K562 (cell line): ENCODE measurements around the gene GPR4. TPM values are rescaled to one million over a fixed set of nuclear protein-coding genes. Genes with fewer than 3 reads are reported as not detected.

ENCODE experiments used
- ATAC-seq: fragments of 200-7000 bp; cut with Tn5 transposase; 3 replicates; pipeline ENCODE4 v1.9.1; 2020; ENCODE audit warnings: moderate library complexity
- BruUV-seq: library from RNA; stranded (reverse); fragments of 400-500 nt; replicated peaks from 2 replicates; lab custom pipeline; 2021; lab: Mats Ljungman, UMichigan
- CTCF ChIA-PET: fragments of 300-600 bp; formaldehyde crosslinking; extraction: SDS; loops from one replicate; lab custom pipeline; 2021; ENCODE audit warnings: low intra/inter-chr PET ratio; lab: Yijun Ruan, JAX
- POLR2A ChIA-PET: fragments of 300-600, 350-650 bp; sonication (Branson Sonifier 250); formaldehyde crosslinking; extraction: SDS; loops from one replicate; lab custom pipeline; 2021; ENCODE audit warnings: antibody characterized with exemption, inconsistent platforms; lab: Yijun Ruan, JAX
- DNase-seq, 4 experiments: peaks; one replicate each; pipeline versions ENCODE4 v3.0.0 to v3.0.0-alpha.2; 2011 to 2018; ENCODE audit warnings: low spot score in 3 of 4, mixed read lengths in 3 of 4; ENCODE audit errors: extremely low read depth in 1 of 4
- FAIRE-seq: peaks from 2 replicates; lab custom pipeline; 2011; peaks lifted over from hg19 to GRCh38; lab: Jason Lieb, UNC
- H2AFZ ChIP-seq: 2 replicates; pipeline ENCODE4 v1.6.0; 2011; ENCODE audit warnings: low read depth, low read length, control low read depth, inconsistent platforms
- H3K27ac ChIP-seq: fragments of 200-600 bp; 3 replicates; pipeline ENCODE4 v1.8.0; 2011; ENCODE audit warnings: low read depth, mild to moderate bottlenecking, control low read depth, inconsistent platforms, low read length, moderate library complexity, mixed read lengths; ENCODE audit errors: extremely low read depth
- H3K27me3 ChIP-seq, 2 experiments: fragments of 300-600 bp in 1 of 2; 2 replicates in 1 of 2; 3 replicates in 1 of 2; pipeline versions ENCODE4 v1.6.0 to v1.8.0; 2011; ENCODE audit warnings: inconsistent platforms in 2 of 2, low read length in 2 of 2, mild to moderate bottlenecking in 1 of 2, mixed read lengths in 1 of 2, moderate library complexity in 1 of 2; ENCODE audit not compliant: control insufficient read depth in 2 of 2, insufficient read depth in 2 of 2
- H3K36me3 ChIP-seq: fragments of 300-600 bp; 3 replicates; pipeline ENCODE4 v1.8.0; 2011; ENCODE audit warnings: mild to moderate bottlenecking, low read length, inconsistent platforms; ENCODE audit not compliant: control insufficient read depth, insufficient read depth
- H3K4me1 ChIP-seq, 2 experiments: fragments of 200-600 bp in 1 of 2; replicated peaks in 1 of 2; 2 replicates in 1 of 2; 3 replicates in 1 of 2; pipeline versions ENCODE4 v1.5.1 to v1.8.0; 2011; ENCODE audit warnings: inconsistent platforms in 2 of 2, low read length in 2 of 2, mild to moderate bottlenecking in 1 of 2, mixed read lengths in 1 of 2, moderate library complexity in 1 of 2; ENCODE audit not compliant: control insufficient read depth in 2 of 2, insufficient read depth in 2 of 2
- H3K4me2 ChIP-seq: 2 replicates; pipeline ENCODE4 v1.6.1; 2011; ENCODE audit warnings: low read length, control low read depth, inconsistent platforms, mixed read lengths; ENCODE audit not compliant: insufficient read depth
- H3K4me3 ChIP-seq: fragments of 200-600 bp; sonication (generic), shearing (Covaris generic); 2 replicates; pipeline ENCODE4 v1.5.1; 2016; ENCODE audit warnings: control low read depth, inconsistent platforms
- H3K79me2 ChIP-seq: fragments of 200-600 bp; 3 replicates; pipeline ENCODE4 v1.8.0; 2011; ENCODE audit warnings: low read length, inconsistent platforms; ENCODE audit not compliant: control insufficient read depth, insufficient read depth
- H3K9ac ChIP-seq, 2 experiments: 2 replicates each; pipeline versions ENCODE4 v1.6.0 to v1.6.1; 2011; ENCODE audit warnings: low read depth in 2 of 2, low read length in 2 of 2, control low read depth in 1 of 2, inconsistent platforms in 1 of 2, mild to moderate bottlenecking in 1 of 2, mixed read lengths in 1 of 2; ENCODE audit not compliant: insufficient read depth in 1 of 2
- H3K9me1 ChIP-seq: one replicate; pipeline ENCODE4 v1.6.0; 2011; ENCODE audit warnings: inconsistent platforms, mild to moderate bottlenecking, low read length, moderate library complexity; ENCODE audit not compliant: control insufficient read depth, insufficient read depth
- H3K9me3 ChIP-seq: replicated peaks from 2 replicates; pipeline ENCODE4 v1.5.1; 2011; ENCODE audit warnings: low read depth, low read length, inconsistent platforms; ENCODE audit not compliant: control insufficient read depth, insufficient read depth
- H4K20me1 ChIP-seq: replicated peaks from 2 replicates; pipeline ENCODE4 v1.6.1; 2011; ENCODE audit warnings: low read length, inconsistent platforms, mixed read lengths; ENCODE audit not compliant: control insufficient read depth, insufficient read depth
- CHCHD3 ChIP-seq: fragments of 250-450 bp; sonication (Bioruptor Pico); IDR thresholded peaks from 2 replicates; pipeline ENCODE4 v2.1.2; 2022; ENCODE audit warnings: mild to moderate bottlenecking
- ETV5 ChIP-seq: sonication (generic); formaldehyde crosslinking; IDR thresholded peaks from 2 replicates; pipeline ENCODE4 v1.4.0; 2020; ENCODE audit warnings: low read depth, mild to moderate bottlenecking, missing genetic modification reagents
- LCOR ChIP-seq: sonication (generic); formaldehyde crosslinking; IDR thresholded peaks from 2 replicates; pipeline ENCODE4 v1.8.0; 2022; ENCODE audit warnings: mild to moderate bottlenecking, missing genetic modification reagents
- LEF1 ChIP-seq: fragments of 450-650 bp; IDR thresholded peaks from 2 replicates; pipeline ENCODE4 v1.6.1; 2016; ENCODE audit warnings: mild to moderate bottlenecking
- MAFF ChIP-seq: IDR thresholded peaks from 2 replicates; pipeline ENCODE4 v1.6.1; 2012; ENCODE audit warnings: low read length, improper control_type of control experiment
- MYBL2 ChIP-seq, 2 experiments: fragments of 450-650 bp in 1 of 2; sonication (generic) in 1 of 2; formaldehyde crosslinking in 1 of 2; IDR thresholded peaks; 2 replicates each; pipeline versions ENCODE4 v1.6.1 to v1.8.1; 2017 to 2022; ENCODE audit warnings: borderline replicate concordance in 1 of 2, inconsistent platforms in 1 of 2, low read depth in 1 of 2, mild to moderate bottlenecking in 1 of 2, missing genetic modification reagents in 1 of 2, moderate library complexity in 1 of 2
- NFYB ChIP-seq: IDR thresholded peaks from 2 replicates; pipeline ENCODE4 v1.6.1; 2011; ENCODE audit warnings: mild to moderate bottlenecking, moderate library complexity; ENCODE audit not compliant: insufficient read length; ENCODE audit errors: extremely low read depth
- NR2C1 ChIP-seq, 2 experiments: fragments of 450-650 bp; IDR thresholded peaks; 2 replicates each; pipeline ENCODE4 v1.6.1; 2017; ENCODE audit warnings: mild to moderate bottlenecking in 2 of 2, antibody characterized with exemption in 1 of 2, inconsistent platforms in 1 of 2, missing compliant biosample characterization in 1 of 2, missing genetic modification characterization in 1 of 2
- NR4A1 ChIP-seq, 2 experiments: fragments of 250-450 bp in 1 of 2; fragments of 450-650 bp in 1 of 2; sonication (Bioruptor Pico) in 1 of 2; IDR thresholded peaks; 2 replicates each; pipeline versions ENCODE4 v1.4.0 to v1.6.1; 2016 to 2020; ENCODE audit warnings: mild to moderate bottlenecking in 2 of 2, missing compliant biosample characterization in 1 of 2, missing genetic modification characterization in 1 of 2, moderate library complexity in 1 of 2
- PTRF ChIP-seq: fragments of 450-650 bp; IDR thresholded peaks from 2 replicates; pipeline ENCODE4 v1.6.1; 2016; ENCODE audit warnings: mild to moderate bottlenecking, missing genetic modification characterization, missing compliant biosample characterization
- RBM34 ChIP-seq: fragments of 200-400 bp; formaldehyde crosslinking; IDR thresholded peaks from 2 replicates; pipeline ENCODE4 v1.6.1; 2018; ENCODE audit warnings: low read length, borderline replicate concordance; ENCODE audit not compliant: insufficient read depth
- ZFPM2 ChIP-seq: fragments of 250-450 bp; sonication (Bioruptor Pico); IDR thresholded peaks from 2 replicates; pipeline ENCODE4 v1.5.1; 2022; ENCODE audit warnings: mild to moderate bottlenecking
- ZNF583 ChIP-seq: fragments of 250-450 bp; sonication (Bioruptor Pico); IDR thresholded peaks from 2 replicates; pipeline ENCODE4 v1.4.0; 2020
- WGBS: fragments of 100-300 bp; shearing (Covaris generic); methylation state at CpG from one replicate; pipeline ENCODE4 v1.1.6; 2016; ENCODE audit warnings: low coverage, mixed read lengths; ENCODE audit not compliant: insufficient coverage; ENCODE audit errors: missing lambda C conversion rate; 5-methylcytosine and 5-hydroxymethylcytosine counted together
- in situ Hi-C: fragments of 300-500 bp; cut with MboI; formaldehyde crosslinking; loops from 4 replicates; pipeline ENCODE4 v1.15.0; 2018; ENCODE audit warnings: inconsistent platforms, mixed read lengths
- intact Hi-C: fragments of 100-400 bp; cut with micrococcal nuclease; formaldehyde crosslinking; loops from 2 replicates; pipeline ENCODE4 v1.14.2; 2022
- polyA plus RNA-seq, 8 experiments: library from polyadenylated mRNA; depleted of rRNA in 4 of 8; stranded (reverse) in 5 of 8; unstranded in 3 of 8; fragments of >200 nt; fragmentation: Nextera tagmentation in 2 of 8; fragmentation: Illumina TruSeq in 1 of 8; extraction: Ambion mirVana in 2 of 8; extraction: Trizol in 1 of 8; gene quantifications; 2 replicates each; pipeline versions ENCODE4 v1.2.1 to v1.2.3, GENCODE V29; 2011 to 2014; ENCODE audit warnings: inconsistent platforms in 1 of 8, missing spikeins in 1 of 8
- total RNA-seq, 7 experiments: library from RNA; depleted of rRNA in 6 of 7; stranded (reverse); fragments of >200 nt in 6 of 7; fragmentation: Illumina TruSeq in 2 of 7; extraction: Trizol in 2 of 7; gene quantifications; 2 replicates each; pipeline versions ENCODE4 v1.2.1 to v1.2.3, GENCODE V29; 2011 to 2021; ENCODE audit warnings: low replicate concordance in 1 of 7
- TF ChIP-seq, protein P1 (sequence below): fragments of 250-450 bp; sonication (Bioruptor Pico); IDR thresholded peaks from 2 replicates; pipeline ENCODE4 v1.5.0; 2021; ENCODE audit warnings: mild to moderate bottlenecking, moderate library complexity
- TF ChIP-seq, protein P2 (sequence below), 2 experiments: fragments of 450-650 bp in 1 of 2; sonication (generic) in 1 of 2; formaldehyde crosslinking in 1 of 2; IDR thresholded peaks in 1 of 2; conservative IDR thresholded peaks in 1 of 2; 2 replicates each; pipeline versions ENCODE4 v1.6.1 to v1.8.1; 2016 to 2023; ENCODE audit warnings: mild to moderate bottlenecking in 2 of 2, moderate library complexity in 2 of 2, inconsistent platforms in 1 of 2, missing genetic modification reagents in 1 of 2
- TF ChIP-seq, protein P3 (sequence below): fragments of 450-650 bp; IDR thresholded peaks from one replicate; pipeline ENCODE4 v1.6.1; 2018; ENCODE audit warnings: mild to moderate bottlenecking, moderate library complexity; ENCODE audit not compliant: partially characterized antibody

GPR4 gene
- total and polyA plus RNA-seq, 9 of the 15 experiments (the other 6 are each of a cell fraction or from before 2014, with no cell fraction given), result 0.03 to 0.09 (median 0.04) TPM; not detected in 5

DNA sequence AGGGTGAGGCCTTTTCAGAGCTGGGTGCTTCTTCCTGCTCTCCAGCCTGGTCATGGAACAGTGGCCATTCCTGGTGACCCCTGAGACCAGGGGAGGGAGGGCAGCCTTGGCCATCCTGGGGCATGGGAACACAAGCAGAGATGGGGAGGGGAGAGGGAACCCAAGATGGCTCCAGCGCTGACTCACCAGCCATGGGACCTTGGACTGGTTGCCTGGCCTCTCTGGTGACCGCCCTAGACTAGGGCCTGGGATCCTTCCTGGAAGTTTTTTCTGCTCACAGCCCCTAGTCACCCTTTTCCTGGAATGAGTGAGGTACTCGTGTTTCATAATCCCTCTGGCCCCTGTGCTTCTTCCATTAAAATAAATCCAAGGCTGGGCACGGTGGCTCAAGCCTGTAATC, 14.1 kb downstream of the GPR4 start:
- CTCF ChIA-PET, result no interaction called here
- Histone ChIP-seq H2AFZ (peak overlapping the region; percentile 95), H3K4me3 (no peak overlapping the region), H4K20me1 (no peaks in the 10 kb centered on the region), H3K27ac (peak overlapping the region; percentile 66; the same call in 2 of the 3 replicates), H3K4me2 (peak overlapping the region; percentile 10), H3K36me3 (no peaks in the 10 kb centered on the region), H3K9ac (peak overlapping the region; percentile 32 to 76; a peak in 3 of 4 replicates), H3K79me2 (peaks cover 12% of the 10 kb centered on the region), H3K9me3 (no peaks in the 10 kb centered on the region), H3K9me1 (no peaks in the 10 kb centered on the region), H3K27me3 (no peaks in the 10 kb centered on the region), H3K4me1 (peaks cover 27 to 33% of the 10 kb centered on the region in 2 experiments)
- no peak for ATAC-seq
- FAIRE-seq, result peak; percentile 11
- peak in 2 of 4 experiments; percentile 15 to 46 for DNase-seq
- WGBS, result 22% methylated on average over 3 of the region's 4 CpGs
- no TSS peak for BruUV-seq
- POLR2A ChIA-PET, result interaction anchor here (0.8 kb wide), 1 partner anchor 32 kb away, joined by 3 read pairs; no protein-coding TSS in a partner anchor
- in situ Hi-C loops (no loop called here), intact Hi-C loops (no loop called here)
- TF ChIP-seq, protein P1, sequence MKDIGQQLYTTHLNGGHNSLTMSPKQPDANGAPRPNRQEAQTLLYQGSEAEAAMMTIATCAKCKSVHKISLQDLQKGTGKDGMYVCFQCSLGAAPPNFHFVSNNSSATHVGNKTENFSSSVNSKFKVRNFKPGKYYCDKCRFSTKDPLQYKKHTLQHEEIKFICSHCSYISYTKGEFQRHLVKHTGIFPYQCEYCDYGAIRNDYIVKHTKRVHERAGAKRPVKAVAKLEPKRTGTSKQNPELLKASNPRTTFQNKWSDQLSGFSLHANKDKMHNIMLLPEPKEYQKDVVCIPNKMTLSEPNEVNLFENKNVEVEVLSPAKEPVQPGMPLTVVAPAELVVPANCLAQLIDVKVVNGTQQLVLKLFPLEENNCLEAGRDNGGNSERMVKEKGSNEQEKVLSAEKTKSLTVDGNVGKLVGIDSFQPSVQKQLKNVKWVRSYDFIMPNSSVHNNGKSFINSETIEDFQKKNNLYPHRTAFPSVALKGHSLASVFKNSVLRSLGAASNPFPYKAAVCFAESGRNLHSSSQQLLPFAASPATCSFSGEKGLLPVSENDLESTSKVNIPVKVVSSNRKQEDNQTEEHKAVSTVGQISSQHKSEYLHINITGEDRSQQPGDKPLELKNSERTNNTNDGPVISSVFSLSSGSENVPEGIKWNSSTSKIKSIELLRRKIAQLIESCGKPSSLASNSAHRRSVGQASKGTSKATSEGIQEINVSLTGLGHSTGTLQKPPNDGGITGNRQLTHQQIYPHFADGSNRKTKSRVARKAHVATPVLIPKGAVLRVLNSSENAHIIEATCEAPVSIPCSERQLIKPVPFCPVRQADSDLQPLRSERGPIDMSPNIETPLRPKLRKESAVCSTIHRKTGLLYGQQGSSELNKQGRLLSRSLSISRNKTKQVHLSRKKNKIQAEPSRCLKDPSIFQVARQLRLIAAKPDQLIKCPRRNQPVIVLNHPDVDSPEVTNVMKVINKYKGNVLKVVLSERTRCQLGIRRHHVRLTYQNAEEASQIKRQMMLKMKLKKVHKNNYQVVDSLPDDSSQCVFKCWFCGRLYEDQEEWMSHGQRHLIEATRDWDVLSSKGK (CRISPR knock-in tag), result no peak
- TF ChIP-seq ETV5 (CRISPR knock-in tag) (no peak), ZFPM2 (no peak), NR4A1 (CRISPR knock-in tag; IDR thresholded peaks at IDR 0.05) (no peak), NR4A1 (tag; IDR thresholded peaks at IDR 0.05) (peak; percentile 91), NFYB (no peak), ZNF583 (CRISPR knock-in tag) (peak; percentile 60; the same call in 1 of the 2 replicates), LCOR (CRISPR knock-in tag) (no peak), MYBL2 (IDR thresholded peaks at IDR 0.05; ENCODE audit: low read depth) (no peak), MYBL2 (CRISPR knock-in tag; IDR thresholded peaks at IDR 0.05; ENCODE audit: borderline replicate concordance) (no peak), RBM34 (no peak), MAFF (no peak), CHCHD3 (CRISPR knock-in tag) (no peak), NR2C1 (IDR thresholded peaks at IDR 0.05) (no peak), NR2C1 (tag; IDR thresholded peaks at IDR 0.05) (peak; percentile 78), LEF1 (no peak), PTRF (tag) (peak; percentile 52; the same call in 1 of the 2 replicates)
- TF ChIP-seq, protein P2, sequence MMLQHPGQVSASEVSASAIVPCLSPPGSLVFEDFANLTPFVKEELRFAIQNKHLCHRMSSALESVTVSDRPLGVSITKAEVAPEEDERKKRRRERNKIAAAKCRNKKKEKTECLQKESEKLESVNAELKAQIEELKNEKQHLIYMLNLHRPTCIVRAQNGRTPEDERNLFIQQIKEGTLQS (IDR thresholded peaks at IDR 0.05), result peak; percentile 69; the same call in 1 of the 2 replicates
- TF ChIP-seq, protein P2 (CRISPR knock-in tag; conservative IDR thresholded peaks at IDR 0.05), result no peak
- TF ChIP-seq, protein P3, sequence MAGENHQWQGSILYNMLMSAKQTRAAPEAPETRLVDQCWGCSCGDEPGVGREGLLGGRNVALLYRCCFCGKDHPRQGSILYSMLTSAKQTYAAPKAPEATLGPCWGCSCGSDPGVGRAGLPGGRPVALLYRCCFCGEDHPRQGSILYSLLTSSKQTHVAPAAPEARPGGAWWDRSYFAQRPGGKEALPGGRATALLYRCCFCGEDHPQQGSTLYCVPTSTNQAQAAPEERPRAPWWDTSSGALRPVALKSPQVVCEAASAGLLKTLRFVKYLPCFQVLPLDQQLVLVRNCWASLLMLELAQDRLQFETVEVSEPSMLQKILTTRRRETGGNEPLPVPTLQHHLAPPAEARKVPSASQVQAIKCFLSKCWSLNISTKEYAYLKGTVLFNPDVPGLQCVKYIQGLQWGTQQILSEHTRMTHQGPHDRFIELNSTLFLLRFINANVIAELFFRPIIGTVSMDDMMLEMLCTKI, result no peak
